Stimulated activated CD4-positive, alpha-beta T cell treated with anti-CD3 and anti-CD28 coated beads, TNF-alpha, amount 100 ng/mL, for 1 hour (primary cell): Measurements from ENCODE around the gene ARHGAP32.

Source experiments
- DNase-seq, 3 donors: peaks; one replicate each; pipeline ENCODE4 v3.0.0-alpha.2; 2020; ENCODE audit warnings: low read depth in 3 of 3, low spot score in 1 of 3

ARHGAP32 gene

GRCh38 chr11:129192150-129192549 lies at the start of gene ARHGAP32:
TSS of gene ARHGAP32 (minus strand) at chr11:129192325. CDS start at chr11:129192198, 127 bp downstream.
- no peak for DNase-seq

DNA sequence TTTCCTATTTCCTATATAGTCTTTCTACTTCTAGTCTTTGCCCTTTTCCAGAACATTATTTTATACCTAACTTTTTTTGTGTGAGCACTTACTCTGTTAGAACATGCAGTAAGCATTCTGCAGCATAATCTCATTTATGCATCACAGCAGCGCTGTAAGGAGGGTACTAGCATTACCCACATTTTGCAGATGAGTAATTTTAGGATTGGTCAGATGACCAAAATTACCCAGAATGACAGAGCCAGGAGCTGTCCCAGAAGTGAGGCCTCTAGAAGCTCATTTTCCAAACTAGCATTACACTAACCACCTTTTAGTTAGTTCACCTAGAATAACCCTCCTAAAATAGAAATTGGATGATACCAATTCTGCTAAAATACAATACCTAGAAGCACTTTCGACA lies 47.1 kb upstream of the ARHGAP32 start:
- DNase-seq: no peak

DNA sequence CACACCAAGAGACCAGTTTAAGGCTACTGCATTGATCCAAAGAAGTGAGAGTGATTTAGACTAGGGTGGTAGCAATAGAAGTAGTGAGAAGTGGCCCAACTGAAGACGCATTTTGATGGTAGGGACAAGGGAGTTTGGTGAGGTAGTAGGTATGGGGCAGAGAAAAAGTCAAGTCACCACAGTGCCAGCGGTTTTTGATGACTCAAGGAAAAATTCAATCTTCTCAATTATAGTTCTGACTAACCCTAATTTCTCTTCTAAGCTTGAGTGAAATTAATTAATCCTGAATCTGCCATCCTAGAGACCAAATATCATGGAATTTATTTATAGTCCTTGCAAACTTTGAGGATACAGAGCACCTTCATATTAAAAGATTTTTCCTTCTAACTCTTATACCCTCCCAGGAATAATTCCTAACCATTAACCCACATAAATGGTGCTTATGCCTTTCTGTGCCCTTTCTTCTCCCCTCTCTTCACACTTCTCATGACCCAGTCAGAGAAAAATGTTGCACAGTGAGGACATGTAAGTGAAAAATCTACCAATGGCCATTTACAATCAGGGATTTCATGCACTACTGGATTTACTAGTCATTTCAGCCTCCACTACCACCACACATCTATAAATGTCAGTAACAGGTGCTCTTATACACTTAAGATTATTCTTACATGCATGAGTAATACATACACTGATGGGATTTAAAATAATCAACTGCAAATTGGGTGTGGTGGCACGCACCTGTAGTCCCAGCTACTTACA lies 45.9 kb upstream of the ARHGAP32 start:
- no peak for DNase-seq

- DNase-seq: no peak
Measured at GRCh38 chr11:129237456-129237855, 45.3 kb upstream of the ARHGAP32 start.

- DNase-seq: no peak
Measured at GRCh38 chr11:129236850-129237249, 44.7 kb upstream of the ARHGAP32 start.

DNA sequence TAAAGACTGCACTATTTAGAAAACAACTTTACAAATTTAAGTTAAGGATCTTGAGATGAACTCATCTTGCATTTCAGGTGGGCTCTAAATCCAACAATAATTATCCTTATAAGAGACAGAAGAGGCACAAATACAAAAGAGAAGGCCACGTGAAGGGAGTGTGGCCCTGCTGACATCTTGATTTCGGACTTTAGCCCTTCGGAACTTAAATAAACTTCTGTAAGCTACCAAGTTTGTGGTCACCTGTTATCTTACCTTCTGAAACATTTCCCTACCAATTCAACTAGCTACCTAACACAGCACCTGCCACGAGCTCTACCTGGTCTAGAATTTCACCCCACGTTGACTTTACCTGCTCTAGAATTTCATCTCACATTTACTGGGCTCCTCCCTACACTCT lies 42.9 kb upstream of the ARHGAP32 start:
- DNase-seq: no peak

DNA sequence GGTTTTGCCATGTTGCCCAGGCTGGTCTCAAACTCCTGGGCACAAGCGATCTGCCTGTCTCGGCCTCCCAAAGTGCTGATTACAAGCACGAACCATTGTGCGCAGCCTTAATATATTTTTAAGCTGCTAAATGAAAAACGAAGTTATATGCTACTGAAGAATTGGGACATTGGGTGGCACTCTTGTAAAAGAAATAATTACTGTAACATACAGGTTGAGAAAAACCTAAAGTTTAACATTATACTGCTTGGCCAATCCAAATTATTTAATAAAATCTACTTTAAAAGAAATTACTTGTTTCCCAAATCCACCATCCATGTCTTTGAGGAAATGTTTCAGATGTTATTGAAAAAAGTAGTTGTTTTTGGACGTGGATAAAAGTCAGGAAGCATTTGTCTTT lies 37.9 kb upstream of the ARHGAP32 start:
- DNase-seq: no peak

DNA sequence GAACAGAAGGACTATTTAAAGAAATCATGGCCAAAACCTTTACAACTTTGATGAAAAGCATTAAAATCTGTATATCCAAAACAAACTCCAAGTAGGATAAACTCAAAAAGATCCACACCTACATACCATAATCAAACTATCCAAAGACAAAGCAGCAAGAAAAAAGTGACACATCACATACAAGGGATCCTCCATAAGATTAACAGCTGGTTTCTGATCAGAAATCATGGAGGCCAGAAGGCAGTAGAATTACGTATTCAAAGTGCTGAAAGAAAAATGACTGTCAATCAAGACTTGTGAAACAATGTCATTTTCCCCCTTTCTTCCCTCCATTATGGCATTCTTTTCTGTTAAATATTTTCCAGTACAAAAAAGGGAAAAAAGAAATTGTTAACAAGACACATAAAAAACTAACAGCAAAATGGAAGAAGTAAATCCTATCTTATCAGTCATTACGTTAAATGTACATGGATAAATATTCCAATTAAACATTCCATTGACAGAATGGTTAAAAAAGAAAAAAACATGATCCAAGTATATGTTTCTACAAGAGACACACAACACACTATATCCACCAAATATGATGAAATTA lies 34.2 kb upstream of the ARHGAP32 start:
- DNase-seq: no peak

- DNase-seq: no peak
Measured at GRCh38 chr11:129225190-129225589, 33.1 kb upstream of the ARHGAP32 start.

GRCh38 chr11:129224538-129224937 lies 32.4 kb upstream of the ARHGAP32 start:
- no peak for DNase-seq

- no peak for DNase-seq
Measured at GRCh38 chr11:129223701-129224149, 31.6 kb upstream of the ARHGAP32 start.

GRCh38 chr11:129223260-129223659 lies 31.1 kb upstream of the ARHGAP32 start:
- DNase-seq: no peak

DNA sequence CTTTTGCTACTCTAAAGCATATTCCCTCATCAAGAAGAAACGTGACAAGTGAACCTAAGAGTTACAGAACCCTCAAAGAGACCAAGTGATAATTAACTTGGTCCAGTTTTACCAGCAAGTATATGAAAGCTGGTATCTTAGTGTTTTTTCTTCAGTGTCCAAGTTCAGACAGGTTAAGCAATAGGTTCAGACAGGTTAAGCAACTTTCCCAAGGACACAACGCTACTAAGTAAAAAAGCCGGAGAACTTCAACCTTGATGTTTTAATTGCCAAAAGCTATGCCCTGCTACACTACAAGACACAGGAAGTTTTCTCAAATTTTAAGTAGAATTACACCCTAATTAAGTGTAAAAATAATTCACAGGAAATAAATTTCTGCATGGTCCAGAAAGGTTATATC lies 30.0 kb upstream of the ARHGAP32 start:
- DNase-seq: no peak

- no peak for DNase-seq
Measured at GRCh38 chr11:129215506-129216245, 23.6 kb upstream of the ARHGAP32 start.

DNA sequence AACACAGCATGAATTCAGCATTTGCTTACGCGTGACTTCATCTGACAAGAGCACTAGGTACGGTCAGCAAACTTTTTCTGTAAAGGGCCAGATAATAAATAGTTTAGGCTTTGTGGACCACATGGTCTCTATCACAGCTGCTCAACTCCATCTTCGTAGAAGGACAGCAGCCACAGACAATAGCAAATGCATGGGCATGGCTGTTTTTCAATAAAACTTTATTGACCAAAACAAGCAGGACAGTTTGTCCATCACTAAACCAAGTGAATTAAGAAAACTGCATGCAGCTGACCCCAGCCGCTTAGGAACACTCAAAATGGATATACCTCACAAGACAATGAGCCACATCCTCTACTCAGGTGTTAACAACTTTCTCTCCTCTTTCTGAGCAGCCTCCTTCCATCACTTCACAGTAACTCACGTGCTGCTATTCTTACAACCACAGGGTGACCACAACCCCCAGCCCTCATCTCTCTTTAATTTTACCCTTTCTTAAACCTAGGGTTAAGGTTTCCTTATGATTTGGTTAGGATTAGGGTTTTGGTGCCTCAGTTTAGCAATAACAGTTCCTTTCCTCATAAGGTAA lies 22.7 kb upstream of the ARHGAP32 start:
- no peak for DNase-seq

GRCh38 chr11:129213261-129213660 lies 21.1 kb upstream of the ARHGAP32 start:
- no peak for DNase-seq

- no peak for DNase-seq
Measured at GRCh38 chr11:129211397-129211796, 19.3 kb upstream of the ARHGAP32 start.

- DNase-seq: no peak
Measured at GRCh38 chr11:129210831-129211181, 18.7 kb upstream of the ARHGAP32 start.

DNA sequence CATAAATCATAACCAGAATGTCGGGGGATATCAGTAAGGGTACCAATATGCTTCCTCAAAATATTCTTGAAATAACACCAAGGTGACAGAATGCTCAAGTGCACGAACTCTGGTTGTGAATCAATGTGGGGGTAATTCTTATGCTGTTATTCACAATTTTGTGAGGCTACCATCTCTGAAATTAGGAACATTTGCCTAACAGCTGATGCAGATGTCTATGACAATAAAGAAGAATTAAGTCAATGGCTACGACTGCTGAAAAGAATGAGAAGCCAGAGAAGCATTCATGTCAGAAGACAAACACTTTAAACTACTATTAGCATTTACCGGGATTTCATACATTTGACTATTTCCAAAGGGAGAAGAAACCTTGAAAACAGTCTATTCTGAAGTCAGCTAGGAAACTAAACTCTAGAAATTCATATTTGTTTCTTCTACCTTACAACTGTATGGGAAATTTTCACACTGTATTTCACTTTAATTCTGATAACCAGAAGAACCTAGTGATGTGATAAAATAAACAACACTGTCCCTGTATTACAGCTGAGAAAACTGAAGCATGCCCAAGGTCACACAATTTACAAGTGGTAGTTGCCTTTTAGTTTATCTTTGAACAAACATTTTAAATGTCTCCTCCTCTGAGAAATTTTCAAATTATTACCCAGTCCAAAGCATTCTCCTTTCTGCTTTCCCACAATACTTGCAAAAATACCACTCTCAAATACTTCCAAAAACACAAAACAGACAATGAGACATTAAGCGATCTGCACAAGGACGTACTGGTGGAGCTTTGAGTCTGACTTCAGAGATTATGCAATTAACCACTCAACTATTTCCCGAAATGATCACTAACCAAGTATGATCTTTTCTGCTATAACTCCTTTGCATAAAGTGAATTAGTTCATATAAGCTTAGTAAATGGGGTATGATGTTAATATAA lies 18.0 kb upstream of the ARHGAP32 start:
- no peak for DNase-seq

GRCh38 chr11:129208863-129209262 lies 16.7 kb upstream of the ARHGAP32 start:
- no peak for DNase-seq
